Measurements from ENCODE around the gene OSBPL5.

OSBPL5 gene

DNA sequence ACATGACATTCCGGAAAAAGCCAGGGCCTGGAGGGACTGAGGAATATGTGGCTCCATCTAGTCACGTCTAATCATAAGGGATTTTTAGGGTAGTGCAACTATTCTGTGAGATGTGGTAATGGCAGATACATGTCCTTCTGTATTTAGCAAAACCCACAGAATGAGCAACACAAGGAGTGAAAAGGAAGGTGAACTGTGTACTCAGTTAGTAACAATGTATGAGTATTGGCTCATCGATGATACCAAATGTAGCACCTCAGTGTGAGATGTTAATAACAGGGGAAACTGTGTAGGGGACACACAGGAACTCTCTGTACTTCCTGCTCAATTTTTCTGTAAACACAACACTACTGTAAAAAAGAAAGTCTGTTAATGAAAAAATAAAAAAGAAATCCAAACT lies 65.9 kb downstream of the OSBPL5 start:
- DNase-seq = no peak

DNA sequence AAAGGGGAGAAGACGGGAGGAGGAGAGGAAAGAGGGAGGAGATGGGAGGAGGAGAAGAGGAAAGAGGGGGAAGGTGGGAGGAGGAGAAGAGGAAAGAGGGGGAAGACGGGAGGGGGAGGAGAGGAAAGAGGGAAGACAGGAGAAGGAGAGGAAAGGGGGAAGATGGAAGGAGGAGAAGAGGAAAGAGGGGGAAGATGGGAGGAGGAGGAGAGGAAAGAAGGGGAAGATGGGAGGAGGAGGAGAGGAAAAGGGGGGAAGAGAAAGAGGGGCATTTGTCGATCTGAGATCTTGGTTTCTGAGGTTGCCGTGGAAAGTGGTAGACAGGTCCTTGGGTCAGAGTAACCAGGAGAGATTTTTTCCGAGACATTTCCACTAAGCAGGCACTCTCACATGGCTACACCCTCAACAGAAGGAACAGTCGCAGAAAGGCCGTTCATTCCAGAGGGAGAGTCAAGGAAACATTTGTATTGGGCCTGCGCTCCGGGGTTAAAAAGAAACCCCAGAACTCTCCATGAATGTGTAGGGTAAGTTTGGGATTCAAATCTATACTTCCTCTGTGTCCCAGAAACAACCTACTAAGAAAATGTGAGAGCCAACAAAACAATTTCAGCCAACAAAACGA lies 68.1 kb downstream of the OSBPL5 start:
- DNase-seq = no peak

DNA sequence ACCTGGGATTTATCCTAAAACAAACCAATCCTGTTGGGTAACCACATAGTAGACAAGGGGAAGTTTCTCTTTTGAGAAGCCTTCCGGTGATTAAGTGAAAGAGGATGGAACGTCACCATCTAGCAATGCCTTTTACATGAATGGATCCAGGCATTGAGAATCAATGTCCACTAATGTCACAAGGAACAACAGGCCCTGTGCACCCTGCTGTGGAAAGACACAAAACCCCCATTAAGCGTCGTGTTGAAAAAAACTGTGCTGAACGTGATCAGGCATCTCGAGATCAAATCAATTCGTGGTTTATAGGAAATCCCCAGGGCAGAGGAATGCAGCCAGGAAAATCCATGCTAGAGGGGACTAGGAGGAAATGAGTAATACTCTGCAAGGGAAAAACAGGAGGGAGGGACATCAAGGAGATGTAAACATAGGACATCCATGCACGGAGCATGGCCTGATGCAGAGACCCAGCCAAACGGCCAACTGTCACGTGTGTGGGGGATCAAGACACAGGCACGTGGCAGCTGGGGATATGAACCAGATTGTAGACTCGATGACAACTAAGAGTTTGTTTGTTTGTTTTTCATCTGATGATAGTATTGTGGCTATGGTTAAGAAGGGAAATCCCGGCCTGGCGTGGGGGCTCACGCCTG lies 69.3 kb downstream of the OSBPL5 start:
- peak; percentile 85 for DNase-seq

DNA sequence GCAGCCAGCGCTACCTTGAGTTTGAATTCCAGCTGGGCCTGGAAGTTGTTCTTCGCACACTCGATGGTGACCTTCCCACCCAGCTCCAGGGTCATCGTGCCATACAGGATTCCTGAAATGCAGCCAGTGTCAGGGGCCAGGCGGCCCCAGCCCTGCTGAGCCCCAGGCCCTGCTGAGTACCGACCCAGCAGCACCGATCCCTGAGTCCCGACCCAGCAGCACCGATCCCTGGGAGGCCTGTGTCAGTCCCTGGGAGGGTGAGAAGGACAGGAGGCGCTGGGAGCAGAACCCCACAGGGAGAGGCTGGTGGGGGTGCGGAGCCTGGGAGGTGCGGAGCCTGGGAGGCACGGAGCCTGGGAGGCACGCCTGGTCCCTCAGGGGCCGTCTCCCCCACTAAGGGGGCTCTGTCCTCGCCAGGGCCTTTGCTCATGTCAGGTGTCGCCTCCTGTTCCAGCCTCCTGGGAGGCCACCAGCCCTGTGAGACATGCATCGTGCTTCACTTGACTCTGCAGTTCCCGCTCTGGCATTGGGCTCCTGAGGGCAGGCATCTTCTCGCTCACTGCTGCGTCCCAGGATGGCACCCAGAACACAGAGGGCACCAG lies 70.8 kb downstream of the OSBPL5 start:
- no peak for DNase-seq

DNA sequence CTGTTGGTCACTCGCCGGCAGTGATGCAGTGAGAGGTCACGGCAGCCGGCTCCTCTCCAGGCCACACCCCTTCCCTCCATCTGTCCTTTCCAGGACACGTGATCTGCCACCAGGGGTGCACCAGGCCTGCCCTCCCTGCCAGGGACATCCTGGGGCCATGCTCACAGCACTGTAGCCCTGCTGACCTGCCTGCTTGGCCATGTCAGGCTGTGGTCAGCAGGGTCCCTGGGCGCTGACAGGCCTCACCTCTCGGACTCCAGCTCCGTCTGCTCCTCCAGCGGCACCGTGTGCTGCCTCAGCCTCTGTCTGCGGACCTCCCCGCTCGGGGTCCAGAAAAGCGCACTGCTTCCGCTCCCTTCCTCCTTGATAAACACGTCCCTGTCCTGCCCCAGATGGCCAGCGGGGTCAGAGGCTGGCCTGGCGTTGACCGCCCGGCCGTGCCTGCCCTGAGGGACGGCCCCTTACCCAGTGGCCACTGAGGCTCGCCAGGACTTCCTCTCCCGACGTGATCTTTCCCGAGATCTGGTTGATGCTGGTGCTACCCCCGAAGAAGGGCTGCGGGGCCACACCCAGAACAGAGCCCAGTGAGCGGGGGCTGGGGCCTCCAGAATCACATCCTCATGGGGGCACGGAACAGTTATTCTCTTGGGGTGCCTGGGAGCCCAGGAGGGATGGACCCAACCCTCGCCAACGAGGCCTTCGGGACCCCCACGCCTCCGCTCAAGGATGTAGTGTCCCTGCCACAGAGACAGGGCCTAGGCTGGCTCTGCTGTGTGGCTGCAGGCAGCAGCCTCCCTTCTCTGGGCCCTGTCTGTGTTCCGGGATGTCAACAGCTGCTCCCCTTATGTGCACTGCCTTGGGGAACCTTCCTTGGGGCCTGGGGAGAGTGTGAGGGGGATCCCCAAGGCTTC lies 71.6 kb downstream of the OSBPL5 start:
- DNase-seq = no peak

DNA sequence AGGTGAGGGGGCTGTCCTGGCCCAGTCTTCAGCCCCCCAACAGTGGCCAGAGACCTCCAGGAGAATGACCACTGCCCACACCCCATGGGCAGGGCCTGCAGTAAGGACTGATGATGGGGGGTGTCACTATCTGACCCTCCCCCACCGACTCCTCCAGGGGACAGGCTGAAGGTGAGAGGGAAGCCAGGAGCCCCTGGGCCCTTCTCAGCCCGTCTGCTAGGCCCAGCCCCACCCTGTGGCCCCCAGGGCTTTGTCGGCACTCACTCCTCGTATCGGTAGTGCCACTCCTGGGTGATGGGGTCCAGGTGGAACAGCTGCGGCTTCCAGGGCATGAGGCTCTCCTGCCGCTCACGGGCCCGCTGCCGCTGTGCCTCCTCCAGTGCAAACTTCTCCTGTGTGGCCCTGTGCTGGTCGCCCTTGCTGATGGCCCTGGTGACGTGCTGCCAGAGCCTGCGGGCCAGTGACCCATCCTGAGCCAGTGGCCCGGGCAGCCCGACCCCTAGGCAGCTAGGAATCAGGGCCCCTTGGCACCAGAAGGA lies 72.4 kb downstream of the OSBPL5 start:
- no peak for DNase-seq

DNA sequence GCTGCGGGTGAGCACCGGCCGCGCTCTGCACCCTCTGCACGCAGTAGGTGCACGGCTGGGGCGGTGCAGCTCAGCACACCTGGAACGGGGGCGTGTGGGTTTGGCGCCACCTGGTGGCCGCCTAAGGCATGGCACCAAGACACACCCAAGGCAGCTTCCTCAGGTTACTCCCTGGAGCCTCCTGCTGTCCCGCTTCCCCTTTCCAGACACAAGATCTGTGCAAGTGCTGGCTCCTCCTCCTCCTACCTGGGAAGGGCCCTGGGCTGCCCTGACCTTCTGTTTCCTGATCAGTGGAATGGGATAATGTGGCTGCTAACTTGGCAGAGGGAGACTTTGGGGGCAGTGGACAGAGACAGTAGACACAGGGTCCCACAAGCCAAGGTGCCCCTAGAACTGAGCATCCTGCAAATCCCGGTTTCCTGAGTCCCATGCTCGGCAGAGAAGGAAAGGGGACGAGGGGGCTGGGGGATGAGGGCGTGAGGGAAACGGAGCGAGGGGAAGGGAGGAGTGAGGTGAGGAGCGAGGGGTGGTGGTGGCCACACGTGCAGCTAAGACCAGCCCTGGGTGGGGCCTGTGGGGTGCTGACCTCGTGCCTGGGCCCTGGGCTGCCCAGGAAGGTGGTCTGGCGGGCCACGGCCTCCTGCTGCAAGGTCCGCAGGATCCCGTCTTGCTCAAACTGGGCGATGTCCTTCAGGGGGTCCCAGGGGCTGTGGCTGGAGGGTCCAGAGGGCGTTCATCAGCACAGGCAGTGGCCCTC lies 73.1 kb downstream of the OSBPL5 start:
- peak; percentile 40 for DNase-seq

DNA sequence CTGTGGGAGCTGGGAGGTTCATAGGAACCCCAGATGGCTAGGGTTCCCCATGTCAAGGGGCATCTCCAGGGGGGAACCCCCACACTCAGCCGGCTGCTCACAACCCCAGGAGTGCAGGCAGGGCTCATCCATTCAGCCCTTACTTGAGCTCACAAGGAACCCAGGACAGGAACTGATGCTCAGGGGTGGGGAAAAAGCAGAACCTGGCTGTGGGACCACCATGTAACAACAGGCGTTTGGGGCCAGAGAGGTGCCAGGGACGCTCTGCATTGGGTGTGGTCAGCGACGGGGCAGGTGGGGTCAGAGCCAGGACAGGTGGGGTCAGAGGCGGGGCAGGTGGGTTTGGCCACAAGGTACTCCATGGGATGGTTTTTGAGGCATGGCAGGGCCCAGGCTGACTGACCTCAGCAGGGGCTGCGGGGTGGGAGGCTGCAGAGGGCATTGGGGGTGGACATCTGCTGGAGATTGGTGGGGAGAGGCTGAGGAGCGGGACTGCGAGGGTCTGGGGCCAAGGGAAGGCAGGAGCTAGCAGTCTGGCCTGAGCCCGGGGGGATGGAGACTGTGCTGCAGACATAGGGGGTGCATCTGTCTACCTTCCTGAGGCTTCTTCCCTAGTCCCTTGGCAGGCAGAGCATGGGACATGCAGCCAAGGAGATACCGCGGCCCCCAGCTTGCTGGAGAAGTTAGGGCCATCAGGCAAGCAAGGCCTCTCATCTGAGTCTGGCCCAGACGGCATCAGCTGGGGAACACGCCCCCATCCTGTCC lies 73.8 kb downstream of the OSBPL5 start:
- no peak for DNase-seq

DNA sequence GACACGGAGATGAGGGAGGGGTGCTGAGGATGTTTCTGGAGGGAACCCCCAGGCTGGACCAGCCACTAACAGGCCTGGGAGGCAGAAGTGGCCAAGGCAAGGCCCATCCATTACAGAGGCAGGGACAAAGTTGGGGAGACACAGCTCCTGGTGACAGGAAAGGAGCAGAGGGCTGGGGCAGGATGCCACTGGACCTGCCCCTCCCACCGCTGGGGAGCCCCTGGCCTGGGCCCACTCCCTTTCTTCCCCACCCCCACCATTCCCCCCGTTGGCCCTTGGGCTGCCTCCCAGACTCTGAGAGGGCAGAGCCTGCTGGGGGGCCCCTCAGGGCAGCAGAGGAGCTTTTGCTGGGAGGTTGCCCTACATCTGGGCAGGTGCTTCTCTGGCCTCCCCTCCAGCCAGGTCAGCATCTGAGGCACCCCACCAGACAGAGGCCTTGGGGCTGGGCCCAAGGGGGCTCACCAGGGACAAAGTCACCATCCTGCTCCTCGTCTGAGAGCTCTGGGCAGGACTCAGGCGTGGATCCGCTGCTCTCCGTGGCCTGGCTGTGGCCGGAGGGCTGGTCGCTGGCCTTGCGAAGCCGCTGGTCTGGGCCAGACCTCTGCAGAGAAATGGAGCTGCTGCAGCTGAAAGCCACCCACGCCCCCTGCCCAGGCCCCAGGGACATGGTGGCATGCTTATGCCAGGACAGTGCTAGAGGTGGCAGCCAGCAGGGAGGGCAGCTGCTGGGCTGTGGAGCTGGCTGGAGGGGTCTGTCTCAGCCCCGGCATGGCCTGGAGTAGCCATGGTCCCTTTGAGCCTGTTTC lies 74.8 kb downstream of the OSBPL5 start:
- DNase-seq = no peak

DNA sequence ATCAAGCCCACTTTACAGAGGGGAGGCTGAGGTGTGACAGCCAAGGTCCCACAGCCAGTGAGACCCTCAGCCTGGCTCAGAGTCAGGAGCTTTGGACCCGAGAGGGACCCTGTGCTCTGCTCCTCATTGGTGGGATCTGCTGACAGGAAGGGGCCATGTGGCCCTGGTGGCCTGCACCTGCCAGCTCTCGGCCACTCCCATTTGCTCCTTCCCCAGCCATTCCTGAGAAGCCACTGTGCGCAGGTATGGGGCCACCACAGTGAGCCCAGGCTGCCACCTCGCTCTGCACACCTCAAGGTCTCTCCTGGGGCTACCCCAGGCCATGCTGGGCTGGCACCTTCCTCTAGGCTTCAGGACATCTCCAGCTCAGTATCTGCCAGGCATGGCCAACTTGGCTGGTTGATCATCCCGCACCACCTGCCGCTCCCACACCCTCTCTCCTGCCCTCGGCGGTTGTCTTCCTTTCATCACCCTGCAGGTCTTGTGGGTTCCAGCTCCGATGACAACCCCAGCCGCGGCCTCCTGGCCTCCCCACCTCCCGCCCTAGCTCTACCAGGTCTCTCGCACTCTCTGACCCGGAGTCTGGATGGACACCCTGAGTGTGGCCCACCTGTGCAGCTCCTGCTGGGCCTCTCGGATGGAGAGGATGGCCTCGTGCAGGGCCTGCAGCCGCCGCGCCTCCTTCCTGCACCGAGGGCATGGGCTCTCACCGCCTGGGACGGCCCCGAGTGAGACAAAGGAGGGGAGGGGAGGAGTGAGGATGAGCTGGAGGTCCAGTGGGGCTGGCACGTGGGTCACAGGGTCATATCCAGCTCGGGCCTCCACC lies 75.7 kb downstream of the OSBPL5 start:
- no peak for DNase-seq

DNA sequence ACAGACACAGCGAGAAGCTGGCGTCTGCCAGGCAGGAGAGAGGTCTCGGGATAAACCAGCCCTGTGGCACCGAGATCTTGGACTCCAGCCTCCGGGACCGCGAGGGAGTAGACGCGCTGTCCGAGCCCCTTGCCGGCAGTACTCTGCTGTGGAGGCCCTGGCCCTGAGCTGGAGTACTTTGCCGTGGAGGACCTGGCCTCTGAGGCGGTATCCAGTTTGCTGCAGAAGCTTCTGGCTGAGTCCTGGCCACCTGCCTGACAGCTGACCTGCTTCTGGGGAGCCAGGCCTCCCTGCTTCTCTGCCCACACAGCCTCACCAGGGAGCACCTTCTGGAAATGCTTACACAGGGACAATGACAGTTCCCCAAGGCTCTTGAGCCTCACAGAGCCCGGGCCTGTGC lies 76.3 kb downstream of the OSBPL5 start:
- DNase-seq = no peak

DNA sequence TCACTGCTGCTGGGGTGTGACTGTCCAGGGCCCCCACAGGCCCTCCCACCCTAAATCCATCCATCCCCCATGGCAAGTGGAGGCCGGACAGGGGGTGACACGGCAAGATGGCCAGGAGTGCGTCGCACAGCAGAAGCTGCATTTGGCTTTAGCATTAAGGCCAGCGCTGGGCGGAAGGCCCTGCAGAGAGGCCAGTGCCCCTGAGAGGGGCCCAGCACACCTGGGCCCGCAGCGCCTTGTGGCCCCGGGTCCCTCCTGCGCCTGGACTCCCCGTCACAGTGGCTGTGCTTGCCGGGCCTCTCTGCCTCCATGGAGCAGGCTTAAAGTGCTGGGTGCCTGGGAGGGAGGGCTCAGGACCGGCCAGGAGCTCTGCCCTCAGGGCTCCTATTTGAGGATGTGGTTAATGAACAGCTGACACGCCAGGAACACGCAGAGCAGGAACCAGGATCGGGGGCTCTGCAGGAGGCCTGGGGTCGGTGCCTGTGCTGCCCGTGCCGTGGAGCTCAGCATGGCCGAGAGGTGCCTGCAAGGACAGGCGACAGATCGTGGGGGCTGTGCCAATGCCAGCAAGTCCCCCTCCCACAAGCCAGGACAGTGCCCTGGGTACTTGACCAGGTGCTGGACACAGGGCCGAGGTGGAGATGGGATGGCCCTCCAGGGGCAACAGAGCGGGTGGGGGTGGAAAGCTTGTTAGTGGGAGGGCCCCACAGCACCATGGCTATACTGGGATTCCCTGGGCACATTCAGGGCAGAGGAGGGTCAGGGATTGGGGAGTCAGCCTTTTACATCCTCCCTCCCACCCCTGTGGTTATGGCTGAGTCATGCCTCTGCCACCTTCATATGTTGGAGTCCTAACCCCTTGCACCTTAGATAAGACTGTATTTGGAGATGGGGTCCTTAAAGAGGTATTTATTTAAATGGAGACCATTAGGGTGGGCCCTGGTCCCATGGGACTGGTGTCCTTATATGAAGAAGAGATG lies 77.0 kb downstream of the OSBPL5 start:
- DNase-seq = no peak

DNA sequence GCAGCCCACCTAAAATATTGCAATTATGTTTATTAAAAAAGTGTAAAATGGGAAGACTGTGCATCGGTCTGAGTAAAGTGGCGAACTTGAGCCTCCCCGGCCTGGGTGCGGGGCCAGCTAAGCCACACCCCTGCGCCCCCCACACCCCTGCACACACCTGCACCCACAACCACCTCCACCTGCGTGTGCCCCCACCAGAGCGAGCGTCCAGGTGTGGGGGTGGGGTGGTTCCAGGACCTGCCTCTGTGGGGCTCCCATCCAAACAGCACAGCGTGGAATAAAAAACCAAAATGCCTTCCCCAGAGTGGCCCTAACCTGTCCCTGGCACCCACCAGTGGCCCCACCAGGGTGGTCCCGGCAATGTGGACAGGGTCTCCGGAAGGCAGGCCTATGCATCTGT lies 77.7 kb downstream of the OSBPL5 start:
- no peak for DNase-seq

DNA sequence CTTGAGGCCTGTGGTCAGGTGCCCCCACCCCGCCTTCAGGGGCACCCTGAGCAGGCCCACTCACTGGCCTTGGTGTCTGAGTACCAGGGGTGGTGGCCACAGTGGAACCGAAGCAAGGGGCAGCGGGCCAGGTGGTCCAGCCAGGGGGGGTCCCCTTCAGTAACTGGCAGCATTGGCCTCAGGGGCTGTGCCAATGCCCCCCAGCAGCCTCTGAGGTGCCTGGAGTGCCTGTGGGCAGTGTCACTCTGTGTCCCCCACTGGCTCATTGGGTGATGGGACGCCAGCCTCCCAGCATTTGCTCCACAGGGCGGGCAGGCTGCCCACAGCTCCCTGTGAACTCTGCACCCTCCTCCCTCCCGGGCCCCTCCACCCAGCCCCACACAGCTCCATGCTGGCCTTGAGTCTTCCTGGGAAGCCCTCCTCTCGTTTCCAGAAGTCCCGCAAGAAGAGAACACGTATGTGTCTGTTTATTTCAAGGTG lies 78.4 kb downstream of the OSBPL5 start:
- no peak for DNase-seq

DNA sequence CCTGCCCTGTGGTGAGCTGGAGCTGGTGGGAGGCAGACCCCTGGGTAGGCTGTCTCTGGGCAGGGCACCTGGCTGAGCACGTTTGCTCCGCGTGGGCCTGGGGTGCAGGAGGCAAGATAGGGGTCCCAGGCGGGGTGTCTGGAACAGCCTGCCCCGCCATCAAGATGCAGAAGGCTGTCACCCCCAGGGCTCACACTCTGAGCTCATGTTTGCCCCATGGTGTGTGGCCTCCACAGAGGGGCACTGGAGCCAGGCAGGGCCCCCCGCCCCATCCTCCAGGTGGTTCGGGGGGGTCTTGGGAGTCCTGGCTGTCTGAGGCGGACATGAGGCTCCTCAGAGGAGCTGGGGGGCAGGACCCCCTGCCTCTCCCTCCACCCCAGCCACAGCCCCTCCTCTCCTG lies 79.0 kb downstream of the OSBPL5 start:
- DNase-seq = no peak

DNA sequence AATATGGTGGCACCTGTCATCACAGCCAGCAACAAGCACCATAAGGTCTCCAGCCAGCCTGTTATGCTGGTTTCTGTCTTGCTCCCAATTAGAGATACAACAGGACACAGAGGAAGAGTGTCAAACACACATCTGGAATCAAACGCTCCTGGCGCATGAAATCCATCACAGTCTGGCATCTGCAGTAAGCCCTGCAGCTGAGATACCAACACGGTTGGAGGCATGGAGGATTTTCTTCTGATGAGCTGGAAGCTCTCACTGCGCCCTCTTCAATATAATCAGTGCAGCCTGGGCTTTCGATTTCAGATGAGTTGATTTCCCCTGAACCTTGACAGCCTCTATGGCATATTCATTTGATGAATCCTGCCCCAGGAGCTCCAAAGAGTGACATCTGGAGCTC lies 80.1 kb downstream of the OSBPL5 start:
- no peak for DNase-seq

DNA sequence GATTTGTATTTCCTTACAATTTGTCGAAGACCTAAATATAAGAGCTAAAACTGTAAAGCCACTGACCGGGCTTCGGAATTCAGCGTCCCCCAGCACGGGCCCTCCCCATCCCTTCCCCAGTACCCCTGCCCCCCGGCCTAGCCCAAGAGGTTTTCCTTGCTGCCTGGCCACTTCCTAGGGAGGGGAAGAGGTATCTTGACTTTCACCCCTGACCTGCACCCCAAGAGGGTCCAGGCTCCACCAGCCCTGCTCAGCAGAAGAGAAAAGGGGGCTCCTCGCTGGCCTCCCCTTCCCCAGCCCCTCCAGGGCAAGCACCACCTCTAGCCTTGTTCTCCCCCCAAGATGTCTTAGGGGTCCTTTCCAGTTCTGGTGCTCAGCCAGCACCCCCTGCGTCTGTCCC lies 81.8 kb downstream of the OSBPL5 start:
- DNase-seq = no peak

DNA sequence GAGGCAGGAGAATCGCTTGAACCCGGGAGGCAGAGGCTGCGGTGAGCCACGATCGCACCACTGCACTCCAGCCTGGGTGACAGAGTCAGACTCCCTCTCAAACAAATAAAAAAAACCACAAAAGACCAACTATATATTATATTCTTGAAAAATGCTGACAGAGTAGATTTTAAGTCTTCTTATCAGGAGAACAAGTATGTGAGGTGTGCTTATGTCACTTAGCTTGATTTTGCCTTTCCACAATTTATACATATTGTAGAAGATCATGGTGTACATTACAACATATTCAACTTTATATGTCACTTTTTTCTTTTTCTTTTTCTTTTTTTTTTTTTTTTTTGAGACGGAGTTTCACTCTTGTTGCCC lies 83.7 kb downstream of the OSBPL5 start:
- no peak for DNase-seq
